Mammary epithelial cell (primary cell): ENCODE data around the gene TMCC1.

Experiments used
- CTCF ChIP-seq, 2 donors: IDR thresholded peaks in 1 of 2; conservative IDR thresholded peaks in 1 of 2; 2 replicates each; pipeline ENCODE4 v1.5.1; 2011 to 2012; ENCODE audit warnings: inconsistent platforms in 2 of 2, low read length in 2 of 2, mild to moderate bottlenecking in 2 of 2, control low read depth in 1 of 2, low read depth in 1 of 2; ENCODE audit not compliant: insufficient read depth in 1 of 2; ENCODE audit errors: extremely low read depth in 1 of 2
- EZH2 ChIP-seq: IDR thresholded peaks from 2 replicates; pipeline ENCODE4 v1.6.1; 2012; ENCODE audit warnings: low read length, inconsistent platforms, borderline replicate concordance

- TF ChIP-seq CTCF (conservative IDR thresholded peaks at IDR 0.05 in 1 of 2, IDR thresholded peaks at IDR 0.05 in 1 of 2; ENCODE audit: extremely low read depth in 1 of 2, insufficient read depth in 1 of 2, low read depth in 1 of 2, low read length in 2 of 2) (no peak), EZH2 (no peak)
Measured at GRCh38 chr3:129622226-129622874, 271.2 kb downstream of the TMCC1 start.
